ENCODE data around the gene CENPB.

- TF ChIP-seq POLR2AphosphoS5 (IDR thresholded peaks at IDR 0.05; ENCODE audit: borderline replicate concordance, low read depth, low read length) = no peak
- TF ChIP-seq EZH2 (IDR thresholded peaks at IDR 0.05) = no peak
- TF ChIP-seq FOXP2 (optimal IDR thresholded peaks at IDR 0.05; ENCODE audit: control extremely low read depth, extremely low read length, insufficient read depth) = no peak
Measured at GRCh38 chr20:3764659-3765058, 21.9 kb downstream of the CENPB start.
